GM19035 (cell line): ENCODE results near the gene CTTN.
"Not testable (repeated sequence)": the region's sequence is repeated elsewhere in the genome, so short reads cannot be mapped to it uniquely, and the experiment has no call there.

ENCODE experiments used
- ATAC-seq: cut with Tn5 transposase; IDR thresholded peaks from one replicate; pipeline ENCODE4 v1.9.1; 2021; ENCODE audit not compliant: unreplicated experiment

Gene CTTN

DNA sequence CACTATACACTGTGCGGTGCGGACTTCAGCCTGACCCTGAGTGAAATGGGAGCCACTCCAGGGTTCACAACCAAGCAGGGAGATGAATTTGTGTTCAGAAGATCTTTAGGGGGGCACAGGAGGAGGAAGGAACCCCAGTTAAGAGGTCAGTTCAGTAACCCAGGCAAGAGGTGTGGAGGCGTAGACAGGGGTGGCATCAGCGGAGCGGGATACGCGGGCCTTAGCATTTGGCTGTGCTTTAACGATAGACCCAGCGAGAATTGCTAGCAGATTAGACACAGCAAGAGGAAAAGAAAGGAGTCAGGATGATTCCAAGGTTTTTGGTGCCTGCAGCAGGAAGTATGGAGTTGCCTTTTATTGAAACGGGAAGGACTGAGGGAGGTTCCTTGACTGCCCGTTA is 46.8 kb downstream of the CTTN start:
- ATAC-seq = no peak

DNA sequence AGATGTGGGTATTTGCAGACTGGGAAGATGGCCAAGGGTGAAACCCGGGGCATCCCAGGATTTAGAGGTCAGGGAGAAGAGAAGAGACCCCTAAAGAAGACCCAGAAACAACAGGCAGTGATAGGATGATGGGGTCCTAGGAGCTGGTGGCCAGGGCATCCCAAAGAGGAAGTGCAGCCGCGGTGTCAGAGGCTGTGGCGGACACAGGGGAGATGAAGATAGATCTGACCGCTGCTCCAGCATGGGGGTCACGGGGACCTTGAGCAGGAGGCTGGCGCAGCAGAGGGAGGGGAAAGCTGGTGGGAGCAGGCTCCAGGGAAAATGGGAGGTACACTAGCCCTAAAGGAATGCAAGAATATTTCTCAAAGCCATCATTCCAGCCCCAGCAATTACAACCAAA is 47.3 kb downstream of the CTTN start:
- ATAC-seq = no peak

DNA sequence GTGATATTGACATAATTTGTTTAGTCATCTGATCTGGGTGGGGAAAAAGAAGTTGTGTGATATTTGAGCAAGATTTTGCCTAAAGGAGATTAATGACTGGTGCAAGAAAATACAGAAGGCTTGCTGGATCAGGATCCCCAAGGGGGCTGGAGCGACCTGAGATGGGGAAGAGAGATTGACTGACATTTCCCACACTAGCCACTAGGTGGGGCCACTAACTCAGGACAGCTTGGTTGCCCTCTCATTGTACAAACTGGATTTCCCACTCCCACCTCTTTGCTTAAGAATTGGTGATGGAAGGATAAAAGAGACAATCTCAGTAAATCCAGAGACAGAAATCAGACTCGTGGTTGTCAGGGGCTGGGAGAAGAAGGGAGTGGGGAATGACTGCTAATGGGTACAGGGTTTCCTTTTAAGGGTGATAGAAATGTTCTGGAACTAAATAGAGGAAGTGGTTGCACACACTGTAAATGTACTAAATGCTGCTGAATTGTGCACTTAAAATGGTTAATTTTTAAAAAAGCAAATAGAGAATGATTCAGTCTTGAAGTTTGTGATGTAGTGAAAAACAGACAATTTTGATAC is 50.7 kb downstream of the CTTN start:
- no peak for ATAC-seq

DNA sequence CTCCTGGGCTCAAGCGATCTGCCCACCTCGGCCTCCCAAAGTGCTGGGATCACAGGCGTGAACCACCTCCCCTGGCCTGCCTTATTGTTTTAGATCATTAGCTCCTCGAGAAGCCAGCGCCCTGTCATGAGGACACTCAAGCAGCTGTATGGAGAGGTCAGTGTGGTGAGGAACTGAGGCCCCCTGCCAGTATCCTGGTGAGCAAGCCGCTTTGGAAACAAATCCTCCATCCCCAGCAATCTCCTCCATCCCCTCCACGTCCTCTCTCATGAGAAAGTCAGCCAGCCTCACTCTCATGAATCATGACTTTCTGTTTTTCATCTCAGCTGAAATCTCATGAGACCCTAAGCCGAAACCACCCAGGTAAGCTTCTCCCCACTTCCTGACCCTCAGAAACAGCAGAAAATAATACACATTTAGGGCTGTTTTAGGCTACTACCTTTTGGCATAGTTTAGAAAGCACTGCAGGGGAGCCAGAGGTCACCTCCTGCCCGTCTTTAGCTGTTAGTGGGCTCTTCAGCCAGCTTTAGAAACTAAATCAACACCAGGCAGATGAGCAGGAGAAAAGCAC is 56.0 kb downstream of the CTTN start:
- ATAC-seq = no peak

DNA sequence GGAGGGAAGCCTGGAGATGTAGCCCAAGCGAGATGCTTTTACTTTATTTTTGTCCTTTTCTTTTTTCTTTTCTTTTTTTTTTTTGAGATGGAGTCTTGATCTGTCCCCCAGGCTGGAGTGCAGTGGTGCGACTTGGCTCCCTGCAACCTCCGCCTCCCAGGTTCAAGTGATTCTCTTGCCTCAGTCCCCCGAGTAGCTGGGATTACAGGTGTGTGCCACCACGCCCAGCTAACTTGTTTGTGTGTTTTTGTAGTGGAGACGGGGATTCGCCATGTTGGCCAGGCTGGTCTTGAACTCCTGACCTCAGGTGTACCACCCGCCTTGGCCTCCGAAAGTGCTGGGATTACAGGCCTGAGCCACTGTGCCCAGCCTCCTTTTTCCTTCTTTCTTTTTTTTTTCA is 56.5 kb downstream of the CTTN start:
- ATAC-seq = not testable (repeated sequence)

DNA sequence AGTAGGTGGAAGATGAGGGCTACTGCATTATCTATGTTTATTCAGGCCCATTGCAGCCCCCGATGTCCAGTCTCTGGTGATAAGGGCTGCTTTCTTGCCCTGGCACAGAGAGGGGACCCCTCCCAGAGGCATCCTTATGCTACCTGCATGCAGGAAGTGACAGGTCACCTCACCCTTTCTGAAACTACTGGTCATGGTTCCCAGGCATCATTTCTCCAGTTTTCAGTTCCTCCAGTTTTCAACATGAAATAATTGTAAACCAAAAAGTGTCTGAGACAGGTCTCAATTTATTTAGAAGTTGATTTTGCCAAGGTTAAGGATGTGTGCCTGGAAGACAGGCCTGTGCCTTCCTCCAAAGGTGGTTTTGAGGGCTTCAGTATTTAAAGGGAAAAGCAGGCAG is 57.0 kb downstream of the CTTN start:
- no peak for ATAC-seq

DNA sequence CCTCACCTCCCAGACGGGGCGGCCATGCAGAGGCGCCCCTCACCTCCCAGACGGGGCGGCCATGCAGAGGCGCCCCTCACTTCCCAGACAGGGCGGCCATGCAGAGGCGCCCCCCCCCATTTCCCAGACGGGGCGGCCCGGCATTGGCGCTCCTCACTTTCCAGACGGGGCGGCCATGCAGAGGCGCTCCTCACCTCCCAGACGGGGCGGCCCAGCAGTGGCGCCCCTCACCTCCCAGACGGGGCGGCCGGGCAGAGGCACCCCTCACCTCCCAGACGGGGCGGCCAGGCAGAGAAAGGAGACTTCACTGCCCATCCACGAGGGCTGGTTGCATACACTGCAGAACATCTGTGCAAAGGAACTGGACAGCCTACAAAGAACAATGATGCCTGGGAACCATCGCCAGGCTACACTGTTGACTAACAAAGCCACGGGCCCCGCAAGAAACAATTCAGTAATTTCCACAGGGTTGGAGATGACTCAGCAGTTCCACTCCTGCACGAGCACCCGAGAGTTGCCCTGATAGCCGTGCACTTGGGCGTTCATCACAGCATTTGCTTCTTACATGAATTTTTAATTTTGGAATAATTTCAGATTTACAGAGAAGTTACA is 58.7 kb downstream of the CTTN start:
- ATAC-seq = no peak

DNA sequence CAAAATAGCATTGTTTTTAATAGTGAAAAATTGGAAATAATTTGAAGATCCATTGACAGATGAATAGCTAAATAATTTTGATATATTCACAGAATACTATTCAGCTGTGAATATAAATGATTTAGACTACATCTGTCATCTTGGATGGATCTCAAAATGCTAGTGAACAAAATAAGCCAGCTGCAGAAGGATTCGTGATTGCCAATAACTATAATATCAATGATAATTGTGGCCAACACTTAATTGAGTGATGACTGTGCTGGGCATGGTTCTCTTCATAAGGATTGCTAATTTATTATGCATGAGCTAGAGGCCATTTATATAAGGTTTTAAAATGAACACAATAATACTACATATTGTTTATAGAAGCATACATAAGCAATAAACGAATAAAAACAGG is 60.4 kb downstream of the CTTN start:
- no peak for ATAC-seq

DNA sequence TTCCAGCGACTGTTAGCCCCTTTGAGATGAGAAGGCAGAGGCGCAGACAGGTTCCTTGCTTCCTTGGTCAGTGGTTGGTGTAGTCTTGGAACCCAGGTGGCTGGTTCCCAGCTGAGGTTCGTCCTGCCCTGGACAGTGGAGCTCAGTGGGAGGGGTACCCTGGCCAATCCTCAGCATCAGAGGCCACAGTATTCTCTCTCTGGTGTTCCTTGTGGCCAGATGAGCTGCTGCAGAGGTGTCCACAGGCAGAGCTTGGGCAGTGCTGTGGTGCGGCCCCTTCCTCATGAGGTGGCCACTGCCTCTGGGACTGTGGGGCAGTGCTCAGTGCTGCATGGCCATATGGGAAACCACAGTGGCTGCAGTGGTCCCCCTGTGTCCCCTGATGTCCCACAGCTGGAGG is 61.8 kb downstream of the CTTN start:
- no peak for ATAC-seq

DNA sequence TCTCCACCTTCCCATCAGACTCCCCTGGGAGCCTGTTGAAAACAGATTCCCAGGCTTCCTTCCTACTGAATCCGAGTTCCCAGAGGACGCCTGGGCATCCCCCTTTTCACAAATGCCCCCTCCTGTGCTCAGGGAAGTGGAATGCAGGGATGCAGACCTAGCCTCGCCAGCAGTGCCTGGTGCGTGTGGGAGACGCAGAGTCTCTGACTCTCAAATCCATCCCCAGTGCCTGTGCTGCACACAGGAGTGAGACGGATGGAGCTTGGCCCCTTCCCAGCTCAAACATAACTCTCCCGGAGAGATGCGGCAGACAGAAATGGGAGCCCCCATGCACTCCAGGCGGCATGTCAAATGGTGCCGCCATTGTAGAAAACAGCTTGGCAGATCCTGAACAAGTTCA is 62.6 kb downstream of the CTTN start:
- no peak for ATAC-seq

DNA sequence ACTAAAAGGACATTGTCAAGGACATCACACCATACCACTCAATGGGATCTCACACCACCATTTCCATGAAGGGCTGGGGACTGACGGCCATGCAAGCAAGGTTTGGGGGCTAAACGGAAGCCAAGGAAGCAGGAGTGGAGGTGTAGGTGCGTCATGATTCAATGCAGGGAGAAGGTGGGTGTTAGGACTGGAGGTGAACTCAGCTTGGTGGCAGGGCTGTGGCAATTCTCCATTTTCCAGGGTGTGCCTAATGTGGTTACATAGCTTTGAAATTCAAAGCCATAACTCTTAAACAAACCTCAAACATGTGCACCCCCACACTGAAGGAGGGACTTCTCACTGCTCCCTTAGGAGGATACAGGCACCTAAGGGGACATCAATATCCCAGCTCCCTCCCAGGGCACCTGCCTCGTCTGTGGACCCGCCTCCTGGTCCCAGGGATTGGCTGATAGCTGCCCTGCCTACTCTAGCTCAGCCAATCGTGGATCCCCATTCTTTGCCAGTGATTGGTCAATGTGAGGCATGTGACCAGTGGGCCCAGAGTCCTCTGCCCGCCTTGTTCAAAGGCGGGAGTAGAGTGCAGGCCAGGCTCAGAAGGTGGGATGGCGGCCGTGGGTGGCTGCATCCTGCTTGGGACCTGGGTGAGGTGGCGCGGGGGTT is 64.6 kb downstream of the CTTN start:
- ATAC-seq = no peak

DNA sequence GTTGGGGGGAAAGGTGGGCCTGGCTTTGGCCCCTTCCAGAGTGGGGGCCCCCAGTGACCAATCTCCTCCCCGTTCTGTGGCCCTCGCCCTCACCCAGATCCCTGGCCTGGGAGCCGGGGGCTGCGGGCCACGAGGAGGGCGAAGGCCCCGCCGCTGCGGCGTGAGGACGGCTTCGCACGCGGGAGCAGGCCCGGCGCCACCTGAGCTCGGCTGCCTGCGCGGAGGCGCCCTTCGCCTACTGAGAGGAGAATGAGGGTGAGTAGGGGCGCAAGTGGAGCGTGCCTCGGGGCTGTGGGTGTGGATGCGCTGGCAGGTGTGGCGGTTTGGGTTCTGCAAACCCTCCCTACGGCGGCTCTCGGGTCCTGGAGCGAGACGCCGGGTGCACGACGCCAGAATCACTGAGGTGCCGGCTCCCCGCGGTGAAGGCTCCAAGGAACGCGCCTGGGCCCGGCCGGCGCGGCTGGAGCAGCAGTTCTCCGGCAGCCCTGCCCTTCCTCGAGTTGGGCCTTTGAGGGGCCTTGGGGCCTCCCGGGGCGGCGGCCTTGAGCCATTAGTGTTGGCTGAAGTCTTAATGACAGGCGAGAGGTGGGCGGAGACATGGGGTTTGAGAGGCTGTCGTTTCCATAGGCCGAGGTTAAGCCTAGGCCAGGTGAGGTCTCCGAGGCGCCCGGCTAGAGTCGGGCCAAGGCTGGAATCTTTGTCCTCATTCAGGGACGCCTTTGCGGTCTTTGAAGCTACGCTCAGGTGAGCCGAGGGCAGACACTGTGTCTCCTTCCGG is 65.3 kb downstream of the CTTN start:
- ATAC-seq = no peak

DNA sequence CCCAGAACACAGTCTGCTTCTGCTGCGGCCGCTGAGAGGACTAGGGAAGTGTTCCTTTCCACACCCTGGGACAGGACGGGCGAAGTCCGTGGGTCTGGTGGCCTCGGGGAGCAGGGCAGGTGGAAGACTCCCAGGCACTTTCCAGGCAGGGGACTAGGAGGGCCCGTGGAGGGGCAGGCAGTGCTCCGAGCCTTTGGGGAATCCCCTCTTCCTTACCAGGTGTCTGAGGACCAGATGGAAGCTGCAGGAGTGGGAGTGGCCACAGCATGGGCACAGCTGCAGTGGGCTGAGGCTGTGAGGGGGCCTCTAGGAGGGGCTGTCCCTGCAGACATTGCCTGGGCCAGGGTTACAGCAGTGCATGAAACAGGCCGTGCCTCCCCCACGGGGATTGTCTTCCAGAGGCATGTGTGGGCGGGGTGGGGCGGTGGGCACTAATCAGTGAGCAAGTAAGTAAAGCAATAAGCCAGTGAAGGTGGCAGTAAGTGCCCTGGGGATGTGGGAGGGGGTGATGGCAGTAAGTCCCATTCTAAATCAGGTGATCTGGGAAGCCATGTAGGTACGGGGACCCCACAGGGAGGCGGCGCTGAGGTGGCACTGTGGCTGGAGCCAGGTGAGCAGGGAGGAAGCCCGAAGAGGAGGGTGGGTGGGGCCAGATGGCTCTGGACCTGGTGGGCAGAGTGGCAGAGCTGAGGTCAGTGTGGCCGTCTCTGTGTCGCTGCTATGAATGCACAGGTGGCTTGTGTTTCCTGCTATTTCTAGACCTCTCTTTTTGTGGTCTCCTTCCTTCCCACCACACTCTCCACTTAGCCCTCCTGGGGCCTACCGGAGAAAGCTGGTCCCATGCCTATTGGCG is 66.4 kb downstream of the CTTN start:
- ATAC-seq = no peak

DNA sequence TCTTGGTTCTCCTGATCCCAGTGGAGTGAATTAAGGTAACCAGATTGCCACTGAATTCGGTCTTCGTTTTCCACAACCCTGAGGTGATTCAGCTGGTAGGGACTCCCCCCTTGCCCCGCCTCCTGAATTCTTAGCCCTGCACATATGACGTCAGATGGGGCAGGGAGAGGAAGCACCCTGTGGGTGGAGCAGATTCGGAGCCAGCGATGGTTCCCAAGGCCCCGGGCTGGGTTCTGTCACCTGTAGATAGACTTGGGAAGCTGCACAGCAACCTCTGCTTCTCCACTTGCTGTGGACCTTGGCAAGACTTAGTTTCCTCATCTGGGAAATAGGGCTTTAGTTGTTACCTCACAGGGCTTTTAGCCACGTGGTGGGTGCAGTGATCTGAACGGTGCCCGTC is 67.8 kb downstream of the CTTN start:
- ATAC-seq = no peak

DNA sequence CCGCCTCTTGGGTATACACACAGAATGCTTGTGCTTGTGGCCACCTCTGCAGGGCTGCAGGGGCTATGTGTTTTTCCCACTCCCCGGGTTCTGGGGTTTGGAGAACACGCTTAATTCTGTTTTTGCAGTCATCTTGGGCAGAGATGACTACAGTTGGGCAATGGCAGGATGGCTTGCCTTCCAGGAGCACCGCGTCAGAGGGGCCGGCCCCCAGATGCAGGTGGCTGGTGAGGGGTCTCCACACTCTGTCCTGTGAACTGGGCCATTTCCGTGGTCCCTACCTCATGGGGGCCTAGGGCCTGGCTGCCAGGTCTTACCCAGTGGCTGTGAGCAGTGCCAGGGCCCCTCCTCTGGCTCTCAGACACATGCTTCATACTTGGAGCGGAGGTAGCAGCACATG is 68.3 kb downstream of the CTTN start:
- ATAC-seq = no peak

DNA sequence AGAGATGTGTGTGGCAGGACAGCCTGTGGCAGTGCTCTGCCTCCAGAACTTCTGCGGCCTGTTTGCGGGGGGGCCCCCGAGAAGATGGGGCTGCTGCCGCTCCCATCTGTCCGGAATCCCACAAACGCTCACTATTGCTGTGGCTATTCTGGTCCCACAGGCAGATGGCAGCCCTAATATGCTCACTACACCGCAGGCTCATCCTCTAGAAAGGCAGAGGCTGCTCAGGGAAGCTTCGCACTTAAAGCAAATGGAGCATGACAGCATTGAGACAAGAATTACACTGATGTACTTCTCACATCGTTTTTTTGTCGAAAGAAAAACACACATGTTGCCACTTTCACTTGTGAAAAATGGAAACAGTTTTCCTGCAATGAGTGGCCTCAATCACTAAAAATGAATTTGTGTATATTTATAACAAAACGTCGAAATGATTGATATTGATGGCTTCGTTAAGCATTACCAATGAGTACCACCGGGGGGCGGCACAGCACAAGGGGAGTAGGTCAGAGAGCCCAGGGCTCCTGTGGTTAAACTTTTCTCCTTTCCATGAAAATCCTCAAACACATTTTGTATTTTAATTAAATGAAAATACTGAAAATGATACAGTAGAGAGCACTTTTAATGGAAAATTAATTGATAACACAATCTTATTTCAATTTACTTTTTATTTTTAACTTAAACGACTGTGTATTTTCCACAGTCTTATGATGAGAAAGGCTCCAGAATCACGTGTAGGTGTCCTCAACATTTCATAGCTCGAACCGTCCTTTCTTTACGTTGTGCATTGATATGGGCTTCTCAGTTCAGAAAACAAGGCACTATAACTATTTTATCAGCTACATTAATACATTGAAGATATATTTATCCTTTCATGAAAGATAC is 69.1 kb downstream of the CTTN start:
- no peak for ATAC-seq

DNA sequence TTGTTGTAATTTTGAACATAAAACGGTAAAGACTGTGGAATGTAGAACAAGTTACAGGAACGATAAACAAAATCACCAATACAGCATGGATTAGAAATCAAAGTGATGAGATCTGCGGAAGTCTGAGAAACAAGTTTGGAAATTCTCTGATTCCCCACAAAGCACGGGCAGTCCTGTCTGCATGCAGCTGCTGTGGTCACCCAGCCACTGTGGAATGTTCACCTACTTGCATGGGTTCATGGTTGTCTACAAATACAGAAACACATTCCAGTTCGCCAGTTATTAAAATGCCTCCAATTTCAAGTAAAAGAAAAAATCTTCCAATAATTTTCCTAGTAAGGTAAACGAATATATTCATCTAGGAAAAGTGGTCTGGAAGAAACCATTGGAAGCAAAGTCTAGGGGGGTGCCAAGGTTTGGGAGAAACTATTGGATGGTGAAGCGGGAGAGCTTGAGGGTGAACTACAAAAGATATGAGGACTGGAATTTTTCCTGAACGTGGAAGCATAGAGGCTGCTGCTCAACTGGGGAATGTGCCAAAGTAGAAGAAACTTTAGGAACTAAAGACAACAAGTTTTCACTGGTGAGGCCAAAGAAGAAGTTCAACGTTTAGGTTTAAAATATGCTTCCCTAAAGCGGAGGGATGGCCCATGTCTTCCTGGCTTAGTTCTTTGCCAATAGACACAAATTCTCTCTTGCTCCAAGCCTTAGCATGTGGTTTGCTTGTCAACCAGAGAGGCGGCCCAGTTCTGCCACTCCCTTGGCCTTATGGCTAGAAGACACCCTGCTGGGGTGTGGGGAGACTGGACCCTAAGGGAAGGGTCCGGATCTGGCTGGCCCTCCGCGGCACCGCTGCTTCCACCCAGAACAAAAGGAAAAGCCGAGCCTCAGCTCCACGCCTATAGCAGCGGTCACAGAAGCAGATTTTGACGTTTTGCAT is 70.2 kb downstream of the CTTN start:
- ATAC-seq = no peak

DNA sequence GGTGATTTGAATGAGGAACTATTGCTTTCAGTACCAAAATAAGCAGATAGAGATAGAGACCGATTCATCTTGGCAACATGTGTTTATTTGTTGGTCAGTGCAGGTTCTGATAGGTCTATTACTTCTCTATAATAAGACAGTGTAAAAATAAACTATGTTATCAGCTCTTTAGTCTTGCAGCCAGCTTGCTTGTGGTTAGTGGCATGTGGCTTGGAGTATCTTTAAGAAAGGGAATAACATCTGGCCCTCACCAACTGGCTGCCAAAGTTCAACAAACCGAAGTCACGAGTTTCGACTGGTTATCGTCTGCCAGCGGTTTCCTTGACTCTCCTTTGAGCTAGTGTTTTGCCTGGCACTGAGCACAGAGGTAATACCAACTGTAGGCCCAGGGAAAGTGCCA is 71.8 kb downstream of the CTTN start:
- ATAC-seq = no peak

DNA sequence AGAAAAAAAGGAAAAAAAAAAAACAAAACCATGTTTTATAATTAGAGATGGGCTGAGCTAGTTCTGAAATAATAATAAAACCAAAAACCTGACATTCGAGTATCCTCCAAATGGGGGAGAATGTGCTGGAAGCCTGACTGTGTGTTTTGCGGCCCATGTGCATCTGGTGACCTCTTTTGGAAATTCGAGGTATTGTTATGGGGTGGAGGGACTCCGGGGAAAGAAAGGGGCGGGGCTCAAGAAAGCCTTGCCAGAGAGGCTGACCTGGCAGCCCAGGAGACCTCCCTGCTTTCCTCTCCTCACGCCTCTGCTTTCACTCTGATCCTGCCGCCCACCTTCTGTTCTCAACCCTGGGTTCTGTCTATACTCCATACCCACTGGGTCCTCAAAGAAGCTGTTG is 72.9 kb downstream of the CTTN start:
- ATAC-seq = no peak
